Gastroesophageal sphincter (tissue), 4 donors: ENCODE measurements around the gene SCGB1D2. TPM values are rescaled to one million over a fixed set of nuclear protein-coding genes. Genes with fewer than 3 reads are reported as not detected.
A peak's percentile ranks its signal among the peaks of the same experiment; 100 is the strongest.
"Not testable (repeated sequence)": the region's sequence is repeated elsewhere in the genome, so short reads cannot be mapped to it uniquely, and the experiment has no call there.

Experiments
- ATAC-seq: fragments of 150-250 bp; one replicate; pipeline ENCODE4 v1.9.1; 2016; ENCODE audit warnings: mild to moderate bottlenecking, moderate library complexity
- H3K27ac ChIP-seq, 4 donors: fragments of 200-600 bp; sonication (generic) in 3 of 4; 1 replicate in 3 of 4; 2 replicates in 1 of 4; pipeline ENCODE4 v1.5.1; 2016 to 2019
- H3K27me3 ChIP-seq: fragments of 200-600 bp; sonication (generic); one replicate; pipeline ENCODE4 v1.5.1; 2019
- H3K36me3 ChIP-seq, 2 donors: fragments of 200-600 bp; sonication (generic); one replicate each; pipeline ENCODE4 v1.5.1; 2019; ENCODE audit warnings: control low read depth in 1 of 2
- H3K4me1 ChIP-seq, 3 donors: fragments of 200-600 bp; sonication (generic); 1 replicate in 2 of 3; 2 replicates in 1 of 3; pipeline ENCODE4 v1.5.1; 2016 to 2019; ENCODE audit warnings: control low read depth in 2 of 3
- H3K4me3 ChIP-seq, 2 donors: fragments of 200-600 bp; sonication (generic); one replicate each; pipeline ENCODE4 v1.5.1; 2019; ENCODE audit warnings: mild to moderate bottlenecking in 1 of 2, moderate library complexity in 1 of 2
- H3K9me3 ChIP-seq, 3 donors: fragments of 200-600 bp; sonication (generic); one replicate each; pipeline ENCODE4 v1.5.1; 2017 to 2019; ENCODE audit warnings: control low read depth in 2 of 3
- CTCF ChIP-seq, 4 experiments: fragments of 200-600 bp in 2 of 4; fragments of 450-650 bp in 2 of 4; sonication (generic) in 1 of 4; IDR thresholded peaks; one replicate each; pipeline ENCODE4 v1.5.1; 2017 to 2019; ENCODE audit warnings: antibody characterized with exemption in 4 of 4, mild to moderate bottlenecking in 2 of 4, moderate library complexity in 2 of 4
- EP300 ChIP-seq: sonication (generic); formaldehyde crosslinking; IDR thresholded peaks from one replicate; pipeline ENCODE4 v1.6.1; 2017; ENCODE audit warnings: antibody characterized with exemption, mild to moderate bottlenecking
- POLR2A ChIP-seq, 2 donors: fragments of 450-650 bp; IDR thresholded peaks; one replicate each; pipeline ENCODE4 v1.6.1; 2017; ENCODE audit warnings: antibody characterized with exemption in 2 of 2, mild to moderate bottlenecking in 2 of 2, moderate library complexity in 1 of 2
- POLR2AphosphoS5 ChIP-seq: sonication (generic); formaldehyde crosslinking; IDR thresholded peaks from one replicate; pipeline ENCODE4 v1.6.1; 2017; ENCODE audit warnings: antibody characterized with exemption
- WGBS, 2 donors: methylation state at CpG; one replicate each; pipeline ENCODE4 v1.1.5; 2018; ENCODE audit warnings: low coverage in 1 of 2; 5-methylcytosine and 5-hydroxymethylcytosine counted together
- total RNA-seq, 4 donors: library from RNA; depleted of rRNA; stranded (reverse); fragments of >200 nt; gene quantifications; one replicate each; pipeline ENCODE4 v1.1.0, GENCODE V29; 2016

The SCGB1D2 gene
- total RNA-seq, 4 donors from 2014 or later: 9.3 TPM; not detected in 3

- H3K4me1 ChIP-seq: no peaks in the 10 kb centered on the region
- H3K27ac ChIP-seq: no peak overlapping the region
- peaks cover 14% of the 10 kb centered on the region for H3K27me3 ChIP-seq
- TF ChIP-seq EP300: no peak
- TF ChIP-seq POLR2AphosphoS5: no peak
- H3K36me3 ChIP-seq: no peaks in the 10 kb centered on the region
- H3K4me3 ChIP-seq: no peak overlapping the region
- no peaks in the 10 kb centered on the region for H3K9me3 ChIP-seq
- ATAC-seq: no peak
- WGBS, 2 donors: 69 to 80% methylated on average over 3 to 6 of the region's 6 CpGs
Observed at GRCh38 chr11:62202910-62203309, 39.1 kb upstream of the SCGB1D2 start.

GRCh38 chr11:62204430-62204829 lies 37.6 kb upstream of the SCGB1D2 start:
- no peaks in the 10 kb centered on the region for H3K9me3 ChIP-seq
- H3K27ac ChIP-seq: no peak overlapping the region
- WGBS, 2 donors: 80 to 92% methylated on average over 2 to 4 of the region's 5 CpGs
- TF ChIP-seq EP300 (no peak), POLR2A (IDR thresholded peaks at IDR 0.05) (no peak), CTCF (IDR thresholded peaks at IDR 0.05) (no peak), POLR2AphosphoS5 (no peak)
- no peak overlapping the region for H3K4me3 ChIP-seq
- no peaks in the 10 kb centered on the region for H3K36me3 ChIP-seq
- ATAC-seq: no peak
- H3K4me1 ChIP-seq: no peaks in the 10 kb centered on the region
- H3K27me3 ChIP-seq: peaks cover 5% of the 10 kb centered on the region

GRCh38 chr11:62205441-62205840 lies 36.6 kb upstream of the SCGB1D2 start:
- peaks cover 5% of the 10 kb centered on the region for H3K27me3 ChIP-seq
- H3K9me3 ChIP-seq: no peaks in the 10 kb centered on the region
- TF ChIP-seq POLR2A (IDR thresholded peaks at IDR 0.05) (no peak), POLR2AphosphoS5 (no peak), EP300 (no peak), CTCF (IDR thresholded peaks at IDR 0.05) (no peak)
- no peaks in the 10 kb centered on the region for H3K4me1 ChIP-seq
- H3K4me3 ChIP-seq: no peak overlapping the region
- no peaks in the 10 kb centered on the region for H3K36me3 ChIP-seq
- WGBS, 2 donors: 100% methylated on average over 1 of the region's 7 CpGs; no CpG with 5 or more reads in 1 of the 2 donors
- H3K27ac ChIP-seq: no peak overlapping the region
- no peak for ATAC-seq

- WGBS, 2 donors: 88 to 100% methylated on average over 1 to 12 of the region's 12 CpGs
Observed at GRCh38 chr11:62206276-62207066, 35.6 kb upstream of the SCGB1D2 start.

GRCh38 chr11:62208785-62209144 lies 33.3 kb upstream of the SCGB1D2 start:
- WGBS, 2 donors: 80% methylated on average over 1 of the region's 4 CpGs; no CpG with 5 or more reads in 1 of the 2 donors
- Histone ChIP-seq H3K9me3 (no peaks in the 10 kb centered on the region), H3K27me3 (peaks cover 12% of the 10 kb centered on the region), H3K4me3 (no peak overlapping the region), H3K36me3 (no peaks in the 10 kb centered on the region), H3K4me1 (no peaks in the 10 kb centered on the region), H3K27ac (no peak overlapping the region)
- TF ChIP-seq CTCF (IDR thresholded peaks at IDR 0.05) (no peak), EP300 (no peak), POLR2A (IDR thresholded peaks at IDR 0.05) (no peak)
- ATAC-seq: no peak

More at GRCh38 chr11:62206276-62207066, 35.6 kb upstream of the SCGB1D2 start:
- peaks cover 12% of the 10 kb centered on the region for H3K27me3 ChIP-seq
- not testable (repeated sequence) for ATAC-seq, H3K4me1 ChIP-seq, H3K27ac ChIP-seq, H3K9me3 ChIP-seq, H3K4me3 ChIP-seq, H3K36me3 ChIP-seq

GRCh38 chr11:62217191-62217748 lies 24.8 kb upstream of the SCGB1D2 start:
- TF ChIP-seq EP300 (no peak), POLR2AphosphoS5 (no peak), CTCF (IDR thresholded peaks at IDR 0.05) (peak in 1 of 4 experiments; percentile 24)
- Histone ChIP-seq H3K4me3 (no peak overlapping the region), H3K36me3 (no peaks in the 10 kb centered on the region), H3K27me3 (peaks cover 7% of the 10 kb centered on the region), H3K27ac (no peak overlapping the region), H3K9me3 (peaks cover 0 to 7% (median 0%) of the 10 kb centered on the region in 3 donors), H3K4me1 (no peaks in the 10 kb centered on the region)
- 31 to 36% methylated on average over 4 to 5 of the region's 5 CpGs for WGBS, 2 donors
- ATAC-seq: no peak
